Calu3 (cell line): ENCODE data around the gene CD37. TPM values are rescaled to one million over a fixed set of nuclear protein-coding genes. Genes with fewer than 3 reads are reported as not detected.

Experiments used
- BruUV-seq: library from RNA; stranded (reverse); fragments of 400-500 nt; replicated peaks from 2 replicates; lab custom pipeline; 2021; lab: Mats Ljungman, UMichigan
- CTCF ChIA-PET: fragments of 300-600 bp; sonication (Branson Sonifier 250); formaldehyde crosslinking; loops from one replicate; lab custom pipeline; 2022; ENCODE audit warnings: antibody characterized with exemption; lab: Charles Lee
- DNase-seq: peaks from one replicate; pipeline ENCODE4 v3.0.0; 2022
- H3K27ac Mint-ChIP-seq: one replicate; pipeline ENCODE4 v1.8.0; 2022; ENCODE audit warnings: mixed read lengths; ENCODE audit not compliant: unreplicated experiment
- H3K27me3 Mint-ChIP-seq: one replicate; pipeline ENCODE4 v1.8.0; 2022; ENCODE audit warnings: mixed read lengths; ENCODE audit not compliant: unreplicated experiment
- H3K36me3 Mint-ChIP-seq: one replicate; pipeline ENCODE4 v1.8.0; 2022; ENCODE audit warnings: mild to moderate bottlenecking, moderate library complexity, mixed read lengths; ENCODE audit not compliant: insufficient read depth, unreplicated experiment
- H3K4me1 Mint-ChIP-seq: one replicate; pipeline ENCODE4 v1.8.0; 2022; ENCODE audit warnings: mild to moderate bottlenecking, low read depth, mixed read lengths; ENCODE audit not compliant: unreplicated experiment
- H3K4me3 Mint-ChIP-seq: one replicate; pipeline ENCODE4 v1.8.0; 2022; ENCODE audit warnings: mild to moderate bottlenecking, low read depth, moderate library complexity, mixed read lengths; ENCODE audit not compliant: unreplicated experiment
- H3K9me3 Mint-ChIP-seq: one replicate; pipeline ENCODE4 v1.8.0; 2022; ENCODE audit warnings: low read depth, mixed read lengths; ENCODE audit not compliant: unreplicated experiment
- intact Hi-C: fragments of 100-400 bp; cut with micrococcal nuclease; formaldehyde crosslinking; loops from one replicate; pipeline ENCODE4 v1.10.0; 2022; ENCODE audit not compliant: unreplicated experiment
- total RNA-seq: library from RNA; stranded (reverse); gene quantifications from 2 replicates; pipeline ENCODE4 v1.2.3, GENCODE V29; 2022
- TF ChIP-seq, protein P1 (sequence below): fragments of 200-600 bp; IDR thresholded peaks from one replicate; pipeline ENCODE4 v1.8.0; 2022; ENCODE audit warnings: antibody characterized with exemption; ENCODE audit not compliant: unreplicated experiment

The CD37 gene
- total RNA-seq, 1 experiment from 2014 or later: not detected

DNA sequence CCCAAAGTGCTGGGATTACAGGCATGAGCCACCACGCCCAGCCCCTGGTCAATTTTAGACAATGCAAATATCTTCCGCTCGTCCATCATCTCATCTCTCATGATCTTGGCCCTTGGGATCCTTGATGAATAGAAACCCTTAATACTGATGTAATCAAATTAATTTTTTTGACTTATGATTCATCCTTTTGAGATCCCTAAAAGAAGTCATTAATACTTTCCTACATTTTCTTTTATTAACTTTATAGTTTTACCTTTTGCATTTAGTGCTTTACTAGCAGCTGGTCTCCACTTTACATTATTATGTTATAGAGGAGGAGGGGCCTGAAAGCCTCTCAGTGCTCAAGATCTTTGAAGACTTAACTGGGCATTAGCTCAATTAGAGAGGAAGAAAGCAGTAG, 45.2 kb downstream of the CD37 start:
- H3K27ac Mint-ChIP-seq: no peak overlapping the region
- DNase-seq: no peak
- no peaks in the 10 kb centered on the region for H3K4me1 Mint-ChIP-seq
- no TSS peak for BruUV-seq
- H3K4me3 Mint-ChIP-seq: no peak overlapping the region
- peaks cover 33% of the 10 kb centered on the region for H3K27me3 Mint-ChIP-seq
- no peaks in the 10 kb centered on the region for H3K36me3 Mint-ChIP-seq
- intact Hi-C loops: no loop called here
- TF ChIP-seq, protein P1, sequence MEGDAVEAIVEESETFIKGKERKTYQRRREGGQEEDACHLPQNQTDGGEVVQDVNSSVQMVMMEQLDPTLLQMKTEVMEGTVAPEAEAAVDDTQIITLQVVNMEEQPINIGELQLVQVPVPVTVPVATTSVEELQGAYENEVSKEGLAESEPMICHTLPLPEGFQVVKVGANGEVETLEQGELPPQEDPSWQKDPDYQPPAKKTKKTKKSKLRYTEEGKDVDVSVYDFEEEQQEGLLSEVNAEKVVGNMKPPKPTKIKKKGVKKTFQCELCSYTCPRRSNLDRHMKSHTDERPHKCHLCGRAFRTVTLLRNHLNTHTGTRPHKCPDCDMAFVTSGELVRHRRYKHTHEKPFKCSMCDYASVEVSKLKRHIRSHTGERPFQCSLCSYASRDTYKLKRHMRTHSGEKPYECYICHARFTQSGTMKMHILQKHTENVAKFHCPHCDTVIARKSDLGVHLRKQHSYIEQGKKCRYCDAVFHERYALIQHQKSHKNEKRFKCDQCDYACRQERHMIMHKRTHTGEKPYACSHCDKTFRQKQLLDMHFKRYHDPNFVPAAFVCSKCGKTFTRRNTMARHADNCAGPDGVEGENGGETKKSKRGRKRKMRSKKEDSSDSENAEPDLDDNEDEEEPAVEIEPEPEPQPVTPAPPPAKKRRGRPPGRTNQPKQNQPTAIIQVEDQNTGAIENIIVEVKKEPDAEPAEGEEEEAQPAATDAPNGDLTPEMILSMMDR: no peak
- CTCF ChIA-PET: no interaction called here
- H3K9me3 Mint-ChIP-seq: peaks cover 5% of the 10 kb centered on the region

DNA sequence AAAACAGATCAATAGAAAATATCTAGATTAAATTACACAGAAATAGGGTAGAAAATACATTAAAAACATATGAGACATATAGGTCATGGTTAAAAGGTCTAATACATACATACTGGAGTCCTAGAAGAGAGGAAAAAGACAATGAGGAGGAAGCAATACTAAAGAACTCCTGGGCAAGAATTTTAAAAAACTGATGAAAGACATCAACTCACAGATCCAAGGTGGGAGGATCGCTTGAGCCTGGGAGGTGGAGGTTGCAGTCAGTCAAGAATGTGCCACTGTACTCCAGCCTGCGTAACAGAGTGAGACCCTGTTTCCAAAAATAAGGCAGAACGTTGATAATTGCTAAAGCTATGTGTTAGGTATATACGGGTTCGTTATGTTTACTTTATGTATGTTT, 47.4 kb downstream of the CD37 start:
- TF ChIP-seq, protein P1: no peak
- intact Hi-C loops: no loop called here
- H3K27me3 Mint-ChIP-seq: peaks cover 16% of the 10 kb centered on the region
- no peak for DNase-seq
- H3K4me3 Mint-ChIP-seq: no peak overlapping the region
- H3K9me3 Mint-ChIP-seq: peaks cover 5% of the 10 kb centered on the region
- H3K27ac Mint-ChIP-seq: no peak overlapping the region
- BruUV-seq: no TSS peak
- H3K4me1 Mint-ChIP-seq: no peaks in the 10 kb centered on the region
- no peaks in the 10 kb centered on the region for H3K36me3 Mint-ChIP-seq
- CTCF ChIA-PET: interaction anchor here (0.8 kb wide), 1 partner anchor 30 kb away, joined by 4 read pairs; no protein-coding TSS in a partner anchor

DNA sequence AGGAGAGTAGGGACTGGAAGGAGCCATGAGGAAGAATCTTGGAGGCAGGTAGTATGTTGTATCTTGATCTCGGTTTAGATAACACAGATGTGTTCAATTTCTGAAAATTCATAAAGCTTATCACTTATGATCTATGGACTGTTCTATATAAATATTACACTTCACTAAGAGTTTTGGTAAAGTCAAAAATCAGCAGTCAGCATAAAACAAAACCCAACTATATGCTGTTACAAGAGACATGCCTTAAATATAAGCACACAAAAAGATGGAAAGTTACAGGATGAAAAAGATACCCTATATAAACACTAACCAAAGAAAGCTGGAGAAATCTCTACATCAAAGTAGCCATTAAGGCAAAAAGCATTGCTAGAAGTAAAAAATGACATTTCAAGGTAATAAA, 48.4 kb downstream of the CD37 start:
- no peaks in the 10 kb centered on the region for H3K36me3 Mint-ChIP-seq
- intact Hi-C loops: no loop called here
- TF ChIP-seq, protein P1: no peak
- H3K27me3 Mint-ChIP-seq: peaks cover 25% of the 10 kb centered on the region
- no TSS peak for BruUV-seq
- CTCF ChIA-PET: interaction anchor here (0.7 to 1.0 kb wide), 3 partner anchors 8 to 61 kb away, joined by 3 to 4 read pairs (median 4); no protein-coding TSS in a partner anchor
- H3K4me3 Mint-ChIP-seq: no peak overlapping the region
- no peak for DNase-seq
- no peaks in the 10 kb centered on the region for H3K4me1 Mint-ChIP-seq
- H3K27ac Mint-ChIP-seq: no peak overlapping the region
- peaks cover 5% of the 10 kb centered on the region for H3K9me3 Mint-ChIP-seq

DNA sequence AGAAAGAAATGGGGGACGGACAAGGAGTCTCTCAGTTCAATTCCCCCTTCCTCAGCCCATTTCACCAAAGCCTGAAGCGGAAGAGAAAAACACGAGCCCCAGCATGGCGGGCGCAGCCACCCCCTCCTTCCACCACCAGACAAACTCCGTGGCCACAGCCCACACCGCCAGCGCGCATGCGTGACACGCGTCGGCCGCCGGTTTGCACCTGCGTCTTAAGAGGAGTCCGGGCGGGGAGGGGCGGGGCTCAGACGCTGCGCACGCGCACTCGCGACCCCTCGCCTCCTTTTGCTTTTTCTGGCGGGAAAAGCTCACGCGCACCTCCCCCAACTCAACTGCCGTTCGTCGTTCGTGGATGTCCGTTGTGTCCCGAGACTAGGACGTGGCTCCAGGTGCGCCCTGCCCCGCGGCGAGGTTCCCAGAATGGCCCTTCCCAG, 52.7 kb downstream of the CD37 start, which contains the start of gene KASH5:
TSS of gene KASH5 (plus strand) at position 314 of the 437 bp plus-strand sequence. CDS start 2,635 bp downstream, outside the sequence.
- no TSS peak for BruUV-seq
- Mint-ChIP-seq H3K36me3 (no peaks in the 10 kb centered on the region), H3K27me3 (peaks cover 53% of the 10 kb centered on the region), H3K4me3 (no peak within 1 kb of the TSS), H3K4me1 (peaks cover 9% of the 10 kb centered on the region), H3K9me3 (no peaks in the 10 kb centered on the region), H3K27ac (no peak within 1 kb of the TSS)
- no peak for DNase-seq
- intact Hi-C loops: no loop called here
- TF ChIP-seq, protein P1: no peak
- CTCF ChIA-PET: no interaction called here
